ENCODE data around the gene CSTB.
A peak's percentile ranks its signal among the peaks of the same experiment; 100 is the strongest.

The CSTB gene

GRCh38 chr21:43789276-43790009, 13.3 kb upstream of the CSTB start, which contains the start of gene RRP1:
RRP1 (plus strand) TSS chr21:43789577; CDS start chr21:43789630, 53 bp downstream.
- peak; percentile 92 for DNase-seq

GRCh38 chr21:43786807-43787440, 10.8 kb upstream of the CSTB start:
- no peak for DNase-seq

GRCh38 chr21:43786300-43786806, 10.2 kb upstream of the CSTB start:
- peak; percentile 42 for DNase-seq

- DNase-seq: no peak
These were observed 9.0 kb upstream of the CSTB start for GRCh38 chr21:43785134-43785533.

- no peak for DNase-seq
These were observed 7.1 kb upstream of the CSTB start for GRCh38 chr21:43783098-43783700.

- DNase-seq: no peak
These were observed 6.5 kb upstream of the CSTB start for GRCh38 chr21:43782431-43783097.

- DNase-seq: no peak
These were observed 5.7 kb upstream of the CSTB start for GRCh38 chr21:43781846-43782245.

- no peak for DNase-seq
These were observed 3.6 kb upstream of the CSTB start for GRCh38 chr21:43779660-43780059.

GRCh38 chr21:43778469-43779335, 2.6 kb upstream of the CSTB start:
- no peak for DNase-seq

GRCh38 chr21:43777953-43778352, 1.8 kb upstream of the CSTB start:
- no peak for DNase-seq

- no peak for DNase-seq
These were observed 918 bp downstream of the CSTB start for GRCh38 chr21:43775190-43775589.

- no peak for DNase-seq
These were observed 1.9 kb downstream of the CSTB start for GRCh38 chr21:43774163-43774562.

GRCh38 chr21:43772425-43772821, 3.7 kb downstream of the CSTB start:
- DNase-seq: no peak

GRCh38 chr21:43771698-43772424, 4.2 kb downstream of the CSTB start:
- no peak for DNase-seq

- no peak for DNase-seq
These were observed 4.9 kb downstream of the CSTB start for GRCh38 chr21:43771199-43771675.

GRCh38 chr21:43770066-43770655, 5.9 kb downstream of the CSTB start:
- DNase-seq: no peak

GRCh38 chr21:43769325-43769958, 6.7 kb downstream of the CSTB start:
- DNase-seq: no peak

GRCh38 chr21:43768868-43769167, 7.3 kb downstream of the CSTB start:
- DNase-seq: no peak

- DNase-seq: peak; percentile 87
These were observed 7.9 kb downstream of the CSTB start for GRCh38 chr21:43767984-43768867.

- no peak for DNase-seq
These were observed 8.6 kb downstream of the CSTB start for GRCh38 chr21:43767498-43767983.

Data from hematopoietic multipotent progenitor cell treated with erythropoietin and hydrocortisone succinate and interleukin-3 and kit ligand, for 6 days (in vitro differentiated cells).